WTC11 (cell line): ENCODE results near the gene PUS7L. TPM values are rescaled to one million over a fixed set of nuclear protein-coding genes. Genes with fewer than 3 reads are reported as not detected.

Experiments used
- ATAC-seq: fragments of 200-7000 bp; cut with Tn5 transposase; 2 replicates; pipeline ENCODE4 v1.10.0; 2021; ENCODE audit warnings: mild to moderate bottlenecking, moderate library complexity
- CTCF ChIA-PET: fragments of 300-600 bp; sonication (Branson Sonifier 250); formaldehyde crosslinking; loops from one replicate; lab custom pipeline; 2021; ENCODE audit warnings: antibody characterized with exemption; lab: Charles Lee
- POLR2A ChIA-PET: fragments of 350-600 bp; sonication (Branson Sonifier 250); formaldehyde crosslinking; loops from one replicate; lab custom pipeline; 2021; ENCODE audit warnings: antibody characterized with exemption; lab: Charles Lee
- DNase-seq: peaks from one replicate; pipeline ENCODE4 v3.0.0; 2021; ENCODE audit warnings: low spot score
- H3K27ac Mint-ChIP-seq: 2 replicates; pipeline ENCODE4 v1.8.0; 2021; ENCODE audit warnings: mixed read lengths
- H3K27me3 Mint-ChIP-seq: 2 replicates; pipeline ENCODE4 v1.8.0; 2021; ENCODE audit warnings: low read depth, mild to moderate bottlenecking, moderate library complexity, mixed read lengths
- H3K36me3 Mint-ChIP-seq: 2 replicates; pipeline ENCODE4 v1.8.0; 2021; ENCODE audit warnings: mixed read lengths
- H3K4me1 Mint-ChIP-seq: 2 replicates; pipeline ENCODE4 v1.8.0; 2022; ENCODE audit warnings: mixed read lengths
- H3K4me3 Mint-ChIP-seq: 2 replicates; pipeline ENCODE4 v1.8.0; 2021; ENCODE audit warnings: mild to moderate bottlenecking, moderate library complexity, mixed read lengths
- H3K9me3 Mint-ChIP-seq: 2 replicates; pipeline ENCODE4 v1.8.0; 2021; ENCODE audit warnings: mixed read lengths
- ARID4B ChIP-seq: sonication (generic); formaldehyde crosslinking; IDR thresholded peaks from 2 replicates; pipeline ENCODE4 v1.8.0; 2023; ENCODE audit warnings: missing genetic modification reagents, mild to moderate bottlenecking, borderline replicate concordance
- ATF3 ChIP-seq: sonication (generic); formaldehyde crosslinking; conservative IDR thresholded peaks from 2 replicates; pipeline ENCODE4 v1.8.1; 2022; ENCODE audit warnings: mild to moderate bottlenecking, missing genetic modification reagents
- CREM ChIP-seq: sonication (generic); formaldehyde crosslinking; IDR thresholded peaks from 2 replicates; pipeline ENCODE4 v1.8.1; 2022; ENCODE audit warnings: mild to moderate bottlenecking, missing genetic modification reagents, moderate library complexity
- FOXJ3 ChIP-seq: sonication (generic); formaldehyde crosslinking; IDR thresholded peaks from 2 replicates; pipeline ENCODE4 v1.9.0; 2021; ENCODE audit warnings: missing genetic modification reagents, mild to moderate bottlenecking, borderline replicate concordance
- FOXP1 ChIP-seq: sonication (generic); formaldehyde crosslinking; IDR thresholded peaks from 2 replicates; pipeline ENCODE4 v1.8.0; 2022; ENCODE audit warnings: missing genetic modification reagents, mild to moderate bottlenecking, moderate library complexity, borderline replicate concordance
- IRF1 ChIP-seq: sonication (generic); formaldehyde crosslinking; IDR thresholded peaks from 2 replicates; pipeline ENCODE4 v1.8.0; 2023; ENCODE audit warnings: missing genetic modification reagents
- JAZF1 ChIP-seq: fragments of 250-450 bp; sonication (Bioruptor Pico); IDR thresholded peaks from 2 replicates; pipeline ENCODE4 v1.9.0; 2021; ENCODE audit warnings: moderate library complexity, mild to moderate bottlenecking, inconsistent platforms
- MYBL2 ChIP-seq: sonication (generic); formaldehyde crosslinking; IDR thresholded peaks from 2 replicates; pipeline ENCODE4 v1.8.1; 2023; ENCODE audit warnings: mild to moderate bottlenecking, moderate library complexity, missing genetic modification reagents
- PRDM15 ChIP-seq: sonication (generic); formaldehyde crosslinking; IDR thresholded peaks from 2 replicates; pipeline ENCODE4 v1.8.0; 2022; ENCODE audit warnings: missing genetic modification reagents
- SMAD3 ChIP-seq: sonication (generic); formaldehyde crosslinking; IDR thresholded peaks from 2 replicates; pipeline ENCODE4 v1.8.0; 2022; ENCODE audit warnings: missing genetic modification reagents, mild to moderate bottlenecking, borderline replicate concordance
- USF1 ChIP-seq: sonication (generic); formaldehyde crosslinking; IDR thresholded peaks from 2 replicates; pipeline ENCODE4 v1.8.0; 2022; ENCODE audit warnings: mild to moderate bottlenecking, missing genetic modification reagents
- ZBTB21 ChIP-seq: sonication (generic); formaldehyde crosslinking; IDR thresholded peaks from 2 replicates; pipeline ENCODE4 v1.8.1; 2023; ENCODE audit warnings: mild to moderate bottlenecking, missing genetic modification reagents, borderline replicate concordance
- ZNF138 ChIP-seq: sonication (generic); formaldehyde crosslinking; conservative IDR thresholded peaks from 2 replicates; pipeline ENCODE4 v1.8.1; 2022; ENCODE audit warnings: mild to moderate bottlenecking, moderate library complexity, missing genetic modification reagents
- ZNF263 ChIP-seq: sonication (generic); formaldehyde crosslinking; IDR thresholded peaks from 2 replicates; pipeline ENCODE4 v1.8.1; 2022; ENCODE audit warnings: low read depth, mild to moderate bottlenecking, moderate library complexity, missing genetic modification reagents
- ZNF416 ChIP-seq: fragments of 250-450 bp; sonication (Bioruptor Pico); IDR thresholded peaks from 2 replicates; pipeline ENCODE4 v1.9.0; 2021; ENCODE audit warnings: mild to moderate bottlenecking, inconsistent platforms
- ZNF423 ChIP-seq: fragments of 250-450 bp; sonication (Bioruptor Pico); IDR thresholded peaks from 2 replicates; pipeline ENCODE4 v2.1.2; 2022; ENCODE audit warnings: mild to moderate bottlenecking, moderate library complexity
- ZNF512 ChIP-seq: sonication (generic); formaldehyde crosslinking; IDR thresholded peaks from 2 replicates; pipeline ENCODE4 v1.8.1; 2022; ENCODE audit warnings: missing genetic modification reagents, borderline replicate concordance
- total RNA-seq: library from RNA; stranded (reverse); gene quantifications from 3 replicates; pipeline ENCODE4 v1.2.3, GENCODE V29; 2021
- TF ChIP-seq, protein P1 (sequence below): sonication (generic); formaldehyde crosslinking; IDR thresholded peaks from 2 replicates; pipeline ENCODE4 v1.8.1; 2023; ENCODE audit warnings: mild to moderate bottlenecking, missing genetic modification reagents
- TF ChIP-seq, protein P2 (sequence below): sonication (generic); formaldehyde crosslinking; IDR thresholded peaks from 2 replicates; pipeline ENCODE4 v1.8.1; 2022; ENCODE audit warnings: mild to moderate bottlenecking, missing genetic modification reagents, moderate library complexity, borderline replicate concordance

The PUS7L gene
- total RNA-seq, 1 experiment from 2014 or later: 20.7 TPM

DNA sequence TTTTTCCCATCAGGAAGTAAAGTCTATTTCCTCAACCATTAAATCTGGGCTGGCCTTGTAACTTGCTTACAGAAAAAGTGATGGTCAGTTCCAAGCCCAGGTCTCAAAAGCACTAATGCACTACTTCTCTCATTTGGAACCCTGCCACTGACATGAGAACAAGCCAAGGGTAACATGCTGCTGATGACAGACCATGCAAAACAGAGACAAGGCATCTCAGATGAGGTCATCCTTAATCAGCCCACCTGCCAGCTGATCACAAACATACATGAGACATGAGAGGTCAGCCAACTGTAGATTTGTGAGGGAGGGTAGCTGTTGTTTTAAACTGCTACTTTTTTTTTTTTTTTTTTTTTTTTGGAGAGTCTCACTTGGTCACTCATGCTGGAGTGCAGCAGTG is 31.4 kb upstream of the PUS7L start:
- H3K9me3 Mint-ChIP-seq: no peaks in the 10 kb centered on the region
- TF ChIP-seq ZNF416 (CRISPR knock-in tag) (no peak), ZNF138 (no peak), PRDM15 (CRISPR knock-in tag) (no peak), JAZF1 (CRISPR knock-in tag) (no peak), CREM (CRISPR knock-in tag) (no peak), USF1 (no peak), IRF1 (CRISPR knock-in tag) (no peak), ZNF263 (no peak), FOXP1 (CRISPR knock-in tag) (no peak), MYBL2 (CRISPR knock-in tag) (no peak), ARID4B (CRISPR knock-in tag) (no peak), ZBTB21 (CRISPR knock-in tag) (no peak), ATF3 (CRISPR knock-in tag) (no peak), SMAD3 (CRISPR knock-in tag) (no peak), ZNF512 (CRISPR knock-in tag) (no peak), ZNF423 (CRISPR knock-in tag) (no peak), FOXJ3 (no peak)
- TF ChIP-seq, protein P1, sequence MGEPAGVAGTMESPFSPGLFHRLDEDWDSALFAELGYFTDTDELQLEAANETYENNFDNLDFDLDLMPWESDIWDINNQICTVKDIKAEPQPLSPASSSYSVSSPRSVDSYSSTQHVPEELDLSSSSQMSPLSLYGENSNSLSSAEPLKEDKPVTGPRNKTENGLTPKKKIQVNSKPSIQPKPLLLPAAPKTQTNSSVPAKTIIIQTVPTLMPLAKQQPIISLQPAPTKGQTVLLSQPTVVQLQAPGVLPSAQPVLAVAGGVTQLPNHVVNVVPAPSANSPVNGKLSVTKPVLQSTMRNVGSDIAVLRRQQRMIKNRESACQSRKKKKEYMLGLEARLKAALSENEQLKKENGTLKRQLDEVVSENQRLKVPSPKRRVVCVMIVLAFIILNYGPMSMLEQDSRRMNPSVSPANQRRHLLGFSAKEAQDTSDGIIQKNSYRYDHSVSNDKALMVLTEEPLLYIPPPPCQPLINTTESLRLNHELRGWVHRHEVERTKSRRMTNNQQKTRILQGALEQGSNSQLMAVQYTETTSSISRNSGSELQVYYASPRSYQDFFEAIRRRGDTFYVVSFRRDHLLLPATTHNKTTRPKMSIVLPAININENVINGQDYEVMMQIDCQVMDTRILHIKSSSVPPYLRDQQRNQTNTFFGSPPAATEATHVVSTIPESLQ: no peak
- TF ChIP-seq, protein P2, sequence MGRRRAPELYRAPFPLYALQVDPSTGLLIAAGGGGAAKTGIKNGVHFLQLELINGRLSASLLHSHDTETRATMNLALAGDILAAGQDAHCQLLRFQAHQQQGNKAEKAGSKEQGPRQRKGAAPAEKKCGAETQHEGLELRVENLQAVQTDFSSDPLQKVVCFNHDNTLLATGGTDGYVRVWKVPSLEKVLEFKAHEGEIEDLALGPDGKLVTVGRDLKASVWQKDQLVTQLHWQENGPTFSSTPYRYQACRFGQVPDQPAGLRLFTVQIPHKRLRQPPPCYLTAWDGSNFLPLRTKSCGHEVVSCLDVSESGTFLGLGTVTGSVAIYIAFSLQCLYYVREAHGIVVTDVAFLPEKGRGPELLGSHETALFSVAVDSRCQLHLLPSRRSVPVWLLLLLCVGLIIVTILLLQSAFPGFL (CRISPR knock-in tag): no peak
- no peaks in the 10 kb centered on the region for H3K27me3 Mint-ChIP-seq
- H3K4me3 Mint-ChIP-seq: no peak overlapping the region
- H3K36me3 Mint-ChIP-seq: peaks cover 6% of the 10 kb centered on the region; the same call in 1 of the 2 replicates
- POLR2A ChIA-PET: interaction anchor here (0.5 to 0.7 kb wide), 2 partner anchors 29 to 1278 kb away, joined by 3 read pairs; no protein-coding TSS in a partner anchor
- DNase-seq: no peak
- no peak for ATAC-seq
- H3K4me1 Mint-ChIP-seq: no peaks in the 10 kb centered on the region
- CTCF ChIA-PET: interaction anchor here (0.9 to 1.0 kb wide), 2 partner anchors 31 to 93 kb away, joined by 3 to 4 read pairs; no protein-coding TSS in a partner anchor
- H3K27ac Mint-ChIP-seq: no peak overlapping the region
